Measurements from ENCODE around the gene TEN1.

- TF ChIP-seq CTCF (IDR thresholded peaks at IDR 0.05; ENCODE audit: low read length) (no peak), EZH2 (optimal IDR thresholded peaks at IDR 0.05; ENCODE audit: low read depth, low read length) (no peak), EZH2phosphoT487 (IDR thresholded peaks at IDR 0.05; ENCODE audit: low read length) (no peak)
These were observed 34.4 kb downstream of the TEN1 start for GRCh38 chr17:76013377-76013932.

All from MM.1S (cell line).